MM.1S (cell line): ENCODE results near the gene ARHGAP23.

Source experiments
- EZH2 ChIP-seq: fragments of 300-600 bp; sonication (generic); optimal IDR thresholded peaks from 2 replicates; pipeline ENCODE3; 2017; ENCODE audit warnings: low read depth, mild to moderate bottlenecking, antibody characterized with exemption, low read length, mixed read lengths
- EZH2phosphoT487 ChIP-seq: fragments of 300-600 bp; sonication (generic); IDR thresholded peaks from 2 replicates; pipeline ENCODE4 v1.6.1; 2018; ENCODE audit warnings: antibody characterized with exemption, low read length
- TF ChIP-seq, protein P1 (sequence below): fragments of 300-600 bp; sonication (generic); IDR thresholded peaks from 2 replicates; pipeline ENCODE4 v1.5.1; 2016; ENCODE audit warnings: antibody characterized with exemption, low read length, mixed read lengths

- TF ChIP-seq, protein P1, sequence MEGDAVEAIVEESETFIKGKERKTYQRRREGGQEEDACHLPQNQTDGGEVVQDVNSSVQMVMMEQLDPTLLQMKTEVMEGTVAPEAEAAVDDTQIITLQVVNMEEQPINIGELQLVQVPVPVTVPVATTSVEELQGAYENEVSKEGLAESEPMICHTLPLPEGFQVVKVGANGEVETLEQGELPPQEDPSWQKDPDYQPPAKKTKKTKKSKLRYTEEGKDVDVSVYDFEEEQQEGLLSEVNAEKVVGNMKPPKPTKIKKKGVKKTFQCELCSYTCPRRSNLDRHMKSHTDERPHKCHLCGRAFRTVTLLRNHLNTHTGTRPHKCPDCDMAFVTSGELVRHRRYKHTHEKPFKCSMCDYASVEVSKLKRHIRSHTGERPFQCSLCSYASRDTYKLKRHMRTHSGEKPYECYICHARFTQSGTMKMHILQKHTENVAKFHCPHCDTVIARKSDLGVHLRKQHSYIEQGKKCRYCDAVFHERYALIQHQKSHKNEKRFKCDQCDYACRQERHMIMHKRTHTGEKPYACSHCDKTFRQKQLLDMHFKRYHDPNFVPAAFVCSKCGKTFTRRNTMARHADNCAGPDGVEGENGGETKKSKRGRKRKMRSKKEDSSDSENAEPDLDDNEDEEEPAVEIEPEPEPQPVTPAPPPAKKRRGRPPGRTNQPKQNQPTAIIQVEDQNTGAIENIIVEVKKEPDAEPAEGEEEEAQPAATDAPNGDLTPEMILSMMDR, result no peak
- TF ChIP-seq EZH2 (no peak), EZH2phosphoT487 (no peak)
Observed at GRCh38 chr17:38550661-38551060, 122.4 kb downstream of the ARHGAP23 start.
